ENCODE results near the gene HECTD1. TPM values are rescaled to one million over a fixed set of nuclear protein-coding genes. Genes with fewer than 3 reads are reported as not detected.

HECTD1 gene
- total RNA-seq, 4 donors from 2014 or later, result 189 to 236 (median 209) TPM

DNA sequence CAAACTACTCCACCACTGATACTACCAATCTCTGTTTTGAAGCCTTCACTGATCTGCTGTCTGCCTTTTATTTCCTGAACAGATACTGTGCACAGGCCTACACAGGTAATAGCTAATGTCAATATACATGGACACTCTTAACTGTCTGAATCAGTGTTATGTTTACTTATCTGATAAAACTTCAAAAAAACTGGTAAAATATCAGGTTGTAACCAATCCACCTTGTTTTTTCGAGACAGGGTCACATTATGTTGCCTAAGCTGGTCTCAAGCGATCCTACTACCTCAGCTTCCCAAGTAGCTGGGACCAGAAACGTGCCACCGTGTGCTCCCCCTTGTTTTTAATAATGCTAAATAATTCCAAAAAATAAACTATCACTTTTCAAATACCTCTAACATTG is 43.5 kb downstream of the HECTD1 start:
- no peak for ATAC-seq (ENCODE audit: low FRiP score)

DNA sequence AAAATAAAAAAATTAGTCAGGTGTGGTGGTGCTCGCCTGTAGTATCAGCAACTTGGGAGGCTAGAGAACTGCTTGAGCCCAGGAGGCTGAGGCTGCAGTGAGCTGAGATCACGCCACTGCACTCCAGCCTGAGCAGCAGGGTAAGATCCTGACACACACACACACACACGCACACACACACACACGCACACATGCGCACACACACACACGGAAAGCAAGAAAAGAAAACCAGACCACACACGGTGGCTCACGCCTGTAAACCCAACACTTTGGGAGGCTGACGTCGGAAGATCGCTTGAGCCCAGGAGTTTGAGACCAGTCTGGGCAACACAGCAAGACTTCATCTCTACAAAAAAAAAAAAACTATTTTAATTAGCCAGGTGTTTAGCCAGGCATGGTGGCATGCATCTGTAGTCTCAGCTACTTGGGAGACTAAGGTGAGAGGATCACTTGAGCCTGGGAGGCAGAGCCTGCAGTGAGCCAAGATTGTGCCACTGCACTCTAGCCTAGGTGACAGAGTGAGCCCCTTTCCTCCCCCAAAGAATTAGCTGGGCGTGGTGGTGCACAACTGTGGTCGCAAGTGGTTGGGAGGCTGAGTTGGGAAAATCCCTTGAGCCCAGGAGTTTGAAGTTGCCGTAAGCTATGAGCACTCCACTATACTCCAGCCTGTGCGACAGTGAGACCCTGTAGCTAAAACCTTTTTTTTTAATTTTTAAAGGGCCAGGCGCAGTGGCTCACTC is 44.5 kb downstream of the HECTD1 start:
- TF ChIP-seq, protein P1, sequence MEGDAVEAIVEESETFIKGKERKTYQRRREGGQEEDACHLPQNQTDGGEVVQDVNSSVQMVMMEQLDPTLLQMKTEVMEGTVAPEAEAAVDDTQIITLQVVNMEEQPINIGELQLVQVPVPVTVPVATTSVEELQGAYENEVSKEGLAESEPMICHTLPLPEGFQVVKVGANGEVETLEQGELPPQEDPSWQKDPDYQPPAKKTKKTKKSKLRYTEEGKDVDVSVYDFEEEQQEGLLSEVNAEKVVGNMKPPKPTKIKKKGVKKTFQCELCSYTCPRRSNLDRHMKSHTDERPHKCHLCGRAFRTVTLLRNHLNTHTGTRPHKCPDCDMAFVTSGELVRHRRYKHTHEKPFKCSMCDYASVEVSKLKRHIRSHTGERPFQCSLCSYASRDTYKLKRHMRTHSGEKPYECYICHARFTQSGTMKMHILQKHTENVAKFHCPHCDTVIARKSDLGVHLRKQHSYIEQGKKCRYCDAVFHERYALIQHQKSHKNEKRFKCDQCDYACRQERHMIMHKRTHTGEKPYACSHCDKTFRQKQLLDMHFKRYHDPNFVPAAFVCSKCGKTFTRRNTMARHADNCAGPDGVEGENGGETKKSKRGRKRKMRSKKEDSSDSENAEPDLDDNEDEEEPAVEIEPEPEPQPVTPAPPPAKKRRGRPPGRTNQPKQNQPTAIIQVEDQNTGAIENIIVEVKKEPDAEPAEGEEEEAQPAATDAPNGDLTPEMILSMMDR (IDR thresholded peaks at IDR 0.05), result no peak
- ATAC-seq (ENCODE audit: low FRiP score) (no peak), DNase-seq (ENCODE audit: low spot score) (no peak)

More for the DNA sequence above, 43.5 kb downstream of the HECTD1 start:
- TF ChIP-seq, protein P1 (IDR thresholded peaks at IDR 0.05), result no peak
- no peak for DNase-seq (ENCODE audit: low spot score)

DNA sequence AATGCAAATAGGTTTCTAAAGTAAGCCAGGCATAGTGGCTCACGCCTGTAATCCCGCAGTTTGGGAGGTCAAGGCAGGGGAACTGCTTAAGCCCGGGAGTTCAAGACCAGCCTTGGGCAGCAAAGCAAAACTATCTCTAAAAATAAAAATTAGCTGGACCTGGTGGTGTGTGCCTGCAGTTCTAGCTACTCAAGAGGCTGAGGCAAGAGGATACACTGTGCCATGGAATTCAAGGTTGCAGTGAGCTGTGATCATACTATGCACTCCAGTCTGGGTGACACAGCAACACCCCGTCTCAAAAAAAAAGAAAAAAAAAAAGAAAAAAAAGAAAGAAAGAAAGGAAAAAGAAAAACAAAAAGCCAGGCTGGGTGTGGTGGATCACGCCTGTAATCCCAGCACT is 46.3 kb downstream of the HECTD1 start:
- TF ChIP-seq, protein P1 (IDR thresholded peaks at IDR 0.05), result no peak
- DNase-seq (ENCODE audit: low spot score) (no peak), ATAC-seq (ENCODE audit: low FRiP score) (no peak)

DNA sequence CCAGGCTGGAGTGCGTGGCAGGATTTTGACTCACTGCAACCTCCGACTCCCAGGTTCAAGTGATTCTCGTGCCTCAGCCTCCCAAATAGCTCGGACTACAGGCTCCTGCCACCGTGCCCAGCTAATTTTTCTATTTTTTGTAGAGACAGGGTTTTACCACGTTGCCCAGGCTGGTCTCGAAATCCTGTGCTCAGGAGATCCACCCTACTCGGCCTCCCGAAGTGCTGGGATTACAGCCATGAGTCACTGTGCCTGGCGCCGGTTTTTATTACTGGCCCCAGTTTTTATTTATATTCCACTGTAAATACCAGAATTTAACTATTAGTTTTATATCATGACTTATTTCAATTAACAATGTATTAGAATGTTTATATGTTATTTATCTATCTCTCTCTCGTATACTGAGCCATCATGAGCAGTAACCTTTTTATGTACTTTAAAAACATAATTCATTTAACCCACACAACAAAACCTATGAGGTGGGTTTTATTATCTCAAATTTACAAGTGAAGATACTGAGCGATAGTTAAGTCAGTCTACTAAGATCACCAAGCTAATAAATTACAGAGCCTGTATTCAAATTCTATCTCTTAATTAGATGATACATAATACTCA is 47.8 kb downstream of the HECTD1 start:
- ATAC-seq (ENCODE audit: low FRiP score) (no peak), DNase-seq (ENCODE audit: low spot score) (no peak)
- TF ChIP-seq, protein P1 (IDR thresholded peaks at IDR 0.05), result no peak

DNA sequence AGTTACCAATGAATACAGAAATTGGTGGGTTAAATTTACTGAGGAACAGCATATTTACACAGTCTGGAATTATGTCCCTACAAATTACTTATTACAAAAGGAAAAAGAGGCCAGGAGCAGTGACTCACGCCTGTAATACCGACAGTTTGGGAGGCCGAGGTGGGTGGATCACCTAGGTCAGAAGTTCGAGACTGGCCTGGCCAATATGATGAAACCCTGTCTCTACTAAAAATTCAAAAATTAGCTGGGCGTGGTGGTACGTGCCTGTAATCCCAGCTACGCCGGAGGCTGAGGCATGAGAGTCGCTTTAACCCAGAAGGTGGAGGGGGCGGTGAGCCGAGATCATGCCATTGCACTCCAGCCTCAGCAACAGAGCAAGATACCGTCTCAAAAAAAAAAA is 52.6 kb downstream of the HECTD1 start:
- DNase-seq (ENCODE audit: low spot score), result no peak

DNA sequence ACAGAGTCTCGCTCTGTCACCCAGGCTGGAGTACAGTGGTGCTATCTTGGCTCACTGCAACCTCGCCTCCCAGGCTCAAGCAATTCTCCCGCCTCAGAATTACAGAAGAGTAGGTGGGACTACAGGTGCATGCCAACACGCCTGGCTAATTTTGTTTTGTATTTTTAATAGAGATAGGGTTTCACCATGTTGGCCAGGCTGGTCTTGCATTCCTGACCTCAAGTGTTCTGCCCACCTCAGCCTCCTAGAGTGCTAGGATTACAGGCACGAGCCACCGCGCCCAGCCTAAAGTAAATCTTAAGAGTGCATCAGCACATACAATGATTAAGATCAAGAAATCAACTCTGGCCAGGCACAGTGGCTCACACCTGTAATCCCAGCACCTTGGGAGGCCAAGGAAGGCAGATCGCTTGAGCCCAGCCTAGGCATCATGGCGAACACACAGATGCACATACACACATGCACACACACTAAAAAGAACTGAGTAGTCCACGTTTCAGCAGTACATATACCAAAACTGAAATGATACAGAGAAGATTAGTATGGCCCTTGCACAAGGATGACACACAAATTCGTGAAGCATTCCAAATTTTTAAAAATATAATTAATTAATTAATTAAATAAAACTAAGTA is 65.0 kb downstream of the HECTD1 start:
- ATAC-seq (ENCODE audit: low FRiP score) (no peak), DNase-seq (ENCODE audit: low spot score) (no peak)
- TF ChIP-seq, protein P1 (IDR thresholded peaks at IDR 0.05), result no peak

More for the DNA sequence above, 52.6 kb downstream of the HECTD1 start:
- TF ChIP-seq, protein P1 (IDR thresholded peaks at IDR 0.05), result no peak
- no peak for ATAC-seq (ENCODE audit: low FRiP score)
